Neuronal stem cell (in vitro differentiated cells): ENCODE measurements around the gene GEMIN5.
A peak's percentile ranks its signal among the peaks of the same experiment; 100 is the strongest.
"Not testable (repeated sequence)": the region's sequence is repeated elsewhere in the genome, so short reads cannot be mapped to it uniquely, and the experiment has no call there.

Experiments
- DNase-seq: peaks from one replicate; pipeline ENCODE4 v3.0.0-alpha.2; 2013; ENCODE audit warnings: low spot score
- H2AFZ ChIP-seq: one replicate; pipeline ENCODE4 v1.6.1; 2013; ENCODE audit warnings: mild to moderate bottlenecking, low read length, inconsistent platforms
- H2AK5ac ChIP-seq: 2 replicates; pipeline ENCODE4 v1.6.1; 2013; ENCODE audit warnings: low read depth, mild to moderate bottlenecking, inconsistent platforms, low read length, moderate library complexity, mixed read lengths
- H2BK120ac ChIP-seq: 2 replicates; pipeline ENCODE4 v1.6.1; 2013; ENCODE audit warnings: low read depth, mild to moderate bottlenecking, inconsistent platforms, low read length, moderate library complexity, mixed read lengths
- H2BK12ac ChIP-seq: one replicate; pipeline ENCODE4 v1.6.1; 2013; ENCODE audit warnings: low read length, inconsistent platforms
- H2BK15ac ChIP-seq: 2 replicates; pipeline ENCODE4 v1.6.1; 2013; ENCODE audit warnings: mild to moderate bottlenecking, low read length, inconsistent platforms, mixed read lengths
- H2BK5ac ChIP-seq: one replicate; pipeline ENCODE4 v1.6.1; 2013; ENCODE audit warnings: inconsistent platforms, mild to moderate bottlenecking, low read length, moderate library complexity
- H3K14ac ChIP-seq: one replicate; pipeline ENCODE4 v1.6.1; 2013; ENCODE audit warnings: low read length, inconsistent platforms
- H3K18ac ChIP-seq: 2 replicates; pipeline ENCODE4 v1.6.1; 2013; ENCODE audit warnings: low read length, inconsistent platforms
- H3K23ac ChIP-seq: 2 replicates; pipeline ENCODE4 v1.6.1; 2013; ENCODE audit warnings: low read depth, mild to moderate bottlenecking, mixed read lengths, low read length, inconsistent platforms; ENCODE audit not compliant: poor library complexity
- H3K27ac ChIP-seq: replicated peaks from 3 replicates; pipeline ENCODE4 v1.5.1; 2013; ENCODE audit warnings: low read length, inconsistent platforms
- H3K27me3 ChIP-seq, 3 experiments: 2 replicates each; pipeline ENCODE4 v1.6.1; 2013; ENCODE audit warnings: low read length in 3 of 3, mild to moderate bottlenecking in 2 of 3, inconsistent platforms in 1 of 3, low read depth in 1 of 3, mixed read lengths in 1 of 3, moderate library complexity in 1 of 3; ENCODE audit not compliant: control insufficient read depth in 3 of 3, insufficient read depth in 3 of 3
- H3K36me3 ChIP-seq, 2 donors: replicated peaks in 1 of 2; 2 replicates each; pipeline ENCODE4 v1.6.1; 2013; ENCODE audit warnings: low read length in 2 of 2; ENCODE audit not compliant: control insufficient read depth in 2 of 2, insufficient read depth in 2 of 2
- H3K4ac ChIP-seq: 2 replicates; pipeline ENCODE4 v1.6.1; 2013; ENCODE audit warnings: inconsistent platforms, mild to moderate bottlenecking, low read length, moderate library complexity
- H3K4me1 ChIP-seq, 2 donors: 1 replicate in 1 of 2; 2 replicates in 1 of 2; pipeline ENCODE4 v1.6.1; 2013; ENCODE audit warnings: low read length in 2 of 2, low read depth in 1 of 2; ENCODE audit not compliant: control insufficient read depth in 2 of 2, insufficient read depth in 1 of 2
- H3K4me2 ChIP-seq: one replicate; pipeline ENCODE4 v1.6.1; 2013; ENCODE audit warnings: mild to moderate bottlenecking, low read length, inconsistent platforms; ENCODE audit not compliant: insufficient read depth, poor library complexity, severe bottlenecking
- H3K4me3 ChIP-seq, 2 donors: 2 replicates each; pipeline ENCODE4 v1.5.1; 2013; ENCODE audit warnings: low read length in 2 of 2, mild to moderate bottlenecking in 2 of 2, inconsistent platforms in 1 of 2, moderate library complexity in 1 of 2
- H3K79me1 ChIP-seq: one replicate; pipeline ENCODE4 v1.6.1; 2013; ENCODE audit warnings: low read depth, mild to moderate bottlenecking, inconsistent platforms, low read length, moderate library complexity
- H3K9ac ChIP-seq: one replicate; pipeline ENCODE4 v1.6.1; 2013; ENCODE audit warnings: mild to moderate bottlenecking, low read depth, low read length, inconsistent platforms; ENCODE audit not compliant: poor library complexity
- H3K9me3 ChIP-seq, 2 donors: replicated peaks in 1 of 2; 2 replicates each; pipeline versions ENCODE3 to v1.6.1; 2013; ENCODE audit warnings: low read length in 2 of 2, mild to moderate bottlenecking in 2 of 2, inconsistent platforms in 1 of 2, low read depth in 1 of 2, mixed read lengths in 1 of 2, moderate library complexity in 1 of 2; ENCODE audit not compliant: control insufficient read depth in 2 of 2, insufficient read depth in 1 of 2
- H4K8ac ChIP-seq: one replicate; pipeline ENCODE4 v1.6.1; 2013; ENCODE audit warnings: low read depth, mild to moderate bottlenecking, inconsistent platforms, low read length, moderate library complexity
- H4K91ac ChIP-seq: one replicate; pipeline ENCODE4 v1.6.1; 2013; ENCODE audit warnings: low read length, low read depth, mild to moderate bottlenecking, inconsistent platforms; ENCODE audit not compliant: poor library complexity
- WGBS, 2 donors: extraction: QIAGEN DNeasy Blood & Tissue Kit; methylation state at CpG; one replicate each; pipeline ENCODE4 v1.1.7; 2013; ENCODE audit warnings: missing lambda C conversion rate in 2 of 2, mixed read lengths in 1 of 2; ENCODE audit not compliant: insufficient read length in 2 of 2, insufficient replicate concordance in 1 of 2; ENCODE audit errors: extremely low coverage in 2 of 2; 5-methylcytosine and 5-hydroxymethylcytosine counted together

GEMIN5 gene

GRCh38 chr5:154923441-154924430, 14.3 kb downstream of the GEMIN5 start:
- whole genome bisulfite sequencing, 2 donors = no CpG with 5 or more reads among the region's 7 CpGs
- Histone ChIP-seq H2BK12ac (no peak overlapping the region), H3K9me3 (no peaks in the 10 kb centered on the region), H3K79me1 (no peaks in the 10 kb centered on the region), H3K4me2 (no peak overlapping the region), H3K18ac (no peak overlapping the region), H3K4me3 (no peak overlapping the region), H4K8ac (no peak overlapping the region), H3K27me3 (no peaks in the 10 kb centered on the region), H4K91ac (no peak overlapping the region), H2BK15ac (no peak overlapping the region), H3K14ac (no peak overlapping the region), H2AFZ (no peak overlapping the region), H2AK5ac (no peak overlapping the region), H3K23ac (no peak overlapping the region), H3K27ac (no peak overlapping the region), H3K4ac (no peak overlapping the region), H2BK5ac (no peak overlapping the region), H3K36me3 (peaks cover 18 to 92% of the 10 kb centered on the region in 2 donors), H3K9ac (no peak overlapping the region), H3K4me1 (no peaks in the 10 kb centered on the region), H2BK120ac (no peak overlapping the region)
- no peak for DNase-seq

- Histone ChIP-seq H2BK5ac (no peak overlapping the region), H3K23ac (no peak overlapping the region), H3K27ac (no peak overlapping the region), H3K27me3 (no peaks in the 10 kb centered on the region), H4K8ac (no peak overlapping the region), H3K4me1 (no peaks in the 10 kb centered on the region), H3K9ac (no peak overlapping the region), H2AFZ (no peak overlapping the region), H3K9me3 (no peaks in the 10 kb centered on the region), H3K4ac (no peak overlapping the region), H3K4me2 (peak overlapping the region; percentile 2), H2BK12ac (no peak overlapping the region), H3K79me1 (no peaks in the 10 kb centered on the region), H4K91ac (no peak overlapping the region), H2BK120ac (no peak overlapping the region), H3K36me3 (peaks cover 13 to 92% of the 10 kb centered on the region in 2 donors), H3K14ac (no peak overlapping the region), H2BK15ac (no peak overlapping the region), H3K18ac (no peak overlapping the region), H3K4me3 (no peak overlapping the region), H2AK5ac (no peak overlapping the region)
- no CpG with 5 or more reads among the region's 4 CpGs for WGBS, 2 donors
- DNase-seq = no peak
Measured at GRCh38 chr5:154917757-154918156, 20.3 kb downstream of the GEMIN5 start.

- Histone ChIP-seq H2BK120ac (no peak overlapping the region), H3K27ac (no peak overlapping the region), H3K9me3 (no peaks in the 10 kb centered on the region), H2AK5ac (no peak overlapping the region), H2BK12ac (no peak overlapping the region), H3K79me1 (no peaks in the 10 kb centered on the region), H2BK15ac (no peak overlapping the region), H3K4me3 (no peak overlapping the region), H3K36me3 (peaks cover 15 to 97% of the 10 kb centered on the region in 2 donors), H2BK5ac (no peak overlapping the region), H3K4ac (no peak overlapping the region), H4K91ac (no peak overlapping the region), H3K4me2 (no peak overlapping the region), H4K8ac (no peak overlapping the region), H3K4me1 (no peaks in the 10 kb centered on the region), H3K18ac (no peak overlapping the region), H3K9ac (no peak overlapping the region), H3K23ac (no peak overlapping the region), H3K14ac (no peak overlapping the region), H2AFZ (no peak overlapping the region), H3K27me3 (no peaks in the 10 kb centered on the region)
- no peak for DNase-seq
- WGBS, 2 donors = no CpG with 5 or more reads among the region's 3 CpGs
Measured at GRCh38 chr5:154916874-154917273, 21.1 kb downstream of the GEMIN5 start.

- not testable (repeated sequence) for H2BK120ac ChIP-seq, H3K27ac ChIP-seq, H3K4me1 ChIP-seq, H3K18ac ChIP-seq, H3K4me2 ChIP-seq, DNase-seq, H4K91ac ChIP-seq, H2AK5ac ChIP-seq, H3K9me3 ChIP-seq, H4K8ac ChIP-seq, H3K4ac ChIP-seq, H2BK15ac ChIP-seq, H3K4me3 ChIP-seq, H3K79me1 ChIP-seq, H2AFZ ChIP-seq, H3K27me3 ChIP-seq, H2BK5ac ChIP-seq, H3K9ac ChIP-seq, H2BK12ac ChIP-seq, H3K14ac ChIP-seq, H3K23ac ChIP-seq
- WGBS, 2 donors = no CpG with 5 or more reads among the region's 7 CpGs
- H3K36me3 ChIP-seq = peaks cover 16 to 98% of the 10 kb centered on the region in 2 donors
Measured at GRCh38 chr5:154905601-154906000, 32.4 kb downstream of the GEMIN5 start.
